Liver (tissue), 9 donors: ENCODE measurements around the gene NR4A1. TPM values are rescaled to one million over a fixed set of nuclear protein-coding genes. Genes with fewer than 3 reads are reported as not detected.

Source experiments
- DNase-seq: peaks from one replicate; pipeline ENCODE4 v3.0.0-alpha.2; 2017; ENCODE audit warnings: low spot score
- H3K27ac ChIP-seq, 2 donors: one replicate each; pipeline ENCODE4 v1.7.0; 2013; ENCODE audit warnings: inconsistent platforms in 2 of 2, low read length in 2 of 2, control low read depth in 1 of 2, low read depth in 1 of 2, mild to moderate bottlenecking in 1 of 2
- H3K27me3 ChIP-seq, 4 donors: one replicate each; pipeline versions ENCODE4 v1.6.1 to v1.7.0; 2013; ENCODE audit warnings: low read length in 3 of 4, inconsistent platforms in 1 of 4, mild to moderate bottlenecking in 1 of 4, moderate library complexity in 1 of 4; ENCODE audit not compliant: control insufficient read depth in 4 of 4, insufficient read depth in 4 of 4
- H3K36me3 ChIP-seq, 4 donors: one replicate each; pipeline versions ENCODE4 v1.6.1 to v1.7.0; 2013; ENCODE audit warnings: low read length in 3 of 4, mild to moderate bottlenecking in 3 of 4, low read depth in 1 of 4, moderate library complexity in 1 of 4; ENCODE audit not compliant: control insufficient read depth in 4 of 4, insufficient read depth in 3 of 4
- H3K4me1 ChIP-seq, 4 donors: one replicate each; pipeline versions ENCODE4 v1.6.1 to v1.7.0; 2013; ENCODE audit warnings: low read length in 3 of 4, mild to moderate bottlenecking in 3 of 4, moderate library complexity in 1 of 4; ENCODE audit not compliant: control insufficient read depth in 4 of 4, insufficient read depth in 4 of 4
- H3K4me3 ChIP-seq, 3 donors: one replicate each; pipeline versions ENCODE4 v1.6.1 to v1.7.0; 2013; ENCODE audit warnings: low read length in 3 of 3, control low read depth in 1 of 3, low read depth in 1 of 3, mild to moderate bottlenecking in 1 of 3
- H3K9ac ChIP-seq, 2 donors: one replicate each; pipeline ENCODE4 v1.7.0; 2013; ENCODE audit warnings: low read length in 2 of 2, mild to moderate bottlenecking in 2 of 2, moderate library complexity in 2 of 2, control low read depth in 1 of 2, low read depth in 1 of 2
- H3K9me3 ChIP-seq, 4 donors: one replicate each; pipeline versions ENCODE4 v1.6.1 to v1.7.0; 2013; ENCODE audit warnings: low read length in 3 of 4; ENCODE audit not compliant: control insufficient read depth in 4 of 4
- ATF3 ChIP-seq: IDR thresholded peaks from 2 replicates; pipeline ENCODE4 v1.6.1; 2016; ENCODE audit warnings: antibody characterized with exemption
- FOXA1 ChIP-seq: IDR thresholded peaks from 2 replicates; pipeline ENCODE4 v1.6.1; 2016; ENCODE audit warnings: antibody characterized with exemption
- HNF4G ChIP-seq: IDR thresholded peaks from 2 replicates; pipeline ENCODE4 v1.6.1; 2016; ENCODE audit warnings: antibody characterized with exemption
- JUND ChIP-seq, 2 donors: IDR thresholded peaks; 2 replicates each; pipeline ENCODE4 v1.6.1; 2016; ENCODE audit warnings: antibody characterized with exemption in 2 of 2
- NR2F2 ChIP-seq: IDR thresholded peaks from 2 replicates; pipeline ENCODE4 v1.6.1; 2016; ENCODE audit warnings: antibody characterized with exemption
- SP1 ChIP-seq: IDR thresholded peaks from 2 replicates; pipeline ENCODE4 v1.6.1; 2018; ENCODE audit warnings: antibody characterized with exemption, mild to moderate bottlenecking
- TAF1 ChIP-seq: conservative IDR thresholded peaks from 2 replicates; pipeline ENCODE4 v1.6.1; 2016; ENCODE audit warnings: antibody characterized with exemption, mild to moderate bottlenecking
- YY1 ChIP-seq: IDR thresholded peaks from 2 replicates; pipeline ENCODE4 v1.6.1; 2016; ENCODE audit warnings: antibody characterized with exemption, mild to moderate bottlenecking
- WGBS: extraction: QIAGEN DNeasy Blood & Tissue Kit; methylation state at CpG from one replicate; pipeline ENCODE4 v1.1.7; 2013; 5-methylcytosine and 5-hydroxymethylcytosine counted together
- polyA plus RNA-seq, 2 donors: library from polyadenylated mRNA; stranded (reverse) in 1 of 2; unstranded in 1 of 2; fragments of 200-250 nt in 1 of 2; fragments of >200 nt in 1 of 2; fragmentation: Nextera tagmentation in 1 of 2; extraction: Ambion mirVana in 1 of 2; gene quantifications; one replicate each; pipeline versions ENCODE4 v1.2.1 to v1.2.3, GENCODE V29; 2013 to 2015
- total RNA-seq, 2 donors: library from RNA; depleted of rRNA; stranded (reverse); fragments of >200 nt; gene quantifications; one replicate each; pipeline ENCODE4 v1.2.3, GENCODE V29; 2014
- TF ChIP-seq, protein P1 (sequence below): IDR thresholded peaks from 2 replicates; pipeline ENCODE4 v1.6.1; 2016; ENCODE audit warnings: antibody characterized with exemption
- TF ChIP-seq, protein P2 (sequence below): IDR thresholded peaks from 2 replicates; pipeline ENCODE4 v1.6.1; 2016; ENCODE audit warnings: antibody characterized with exemption
- TF ChIP-seq, protein P3 (sequence below): IDR thresholded peaks from 2 replicates; pipeline ENCODE4 v1.6.1; 2016; ENCODE audit warnings: antibody characterized with exemption, mild to moderate bottlenecking
- donor health status: healthy.
- donor health status: healthy.
- donor health status: healthy.
- donor health status: healthy.
- donor health status: healthy.

The NR4A1 gene
- total and polyA plus RNA-seq, 4 donors, result 0.79 to 5.8 (median 3.4) TPM

- Histone ChIP-seq H3K4me3 (no peak overlapping the region), H3K4me1 (peaks cover 0 to 15% (median 13%) of the 10 kb centered on the region in 4 donors), H3K9me3 (no peaks in the 10 kb centered on the region), H3K27ac (no peak overlapping the region), H3K27me3 (no peaks in the 10 kb centered on the region), H3K36me3 (no peaks in the 10 kb centered on the region), H3K9ac (no peak overlapping the region)
- no peak for TF ChIP-seq ATF3
- TF ChIP-seq TAF1, result no peak
- TF ChIP-seq FOXA1, result no peak
- no peak for TF ChIP-seq NR2F2
- TF ChIP-seq, protein P1, sequence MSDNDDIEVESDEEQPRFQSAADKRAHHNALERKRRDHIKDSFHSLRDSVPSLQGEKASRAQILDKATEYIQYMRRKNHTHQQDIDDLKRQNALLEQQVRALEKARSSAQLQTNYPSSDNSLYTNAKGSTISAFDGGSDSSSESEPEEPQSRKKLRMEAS, result no peak
- no peak for TF ChIP-seq HNF4G
- TF ChIP-seq, protein P2, sequence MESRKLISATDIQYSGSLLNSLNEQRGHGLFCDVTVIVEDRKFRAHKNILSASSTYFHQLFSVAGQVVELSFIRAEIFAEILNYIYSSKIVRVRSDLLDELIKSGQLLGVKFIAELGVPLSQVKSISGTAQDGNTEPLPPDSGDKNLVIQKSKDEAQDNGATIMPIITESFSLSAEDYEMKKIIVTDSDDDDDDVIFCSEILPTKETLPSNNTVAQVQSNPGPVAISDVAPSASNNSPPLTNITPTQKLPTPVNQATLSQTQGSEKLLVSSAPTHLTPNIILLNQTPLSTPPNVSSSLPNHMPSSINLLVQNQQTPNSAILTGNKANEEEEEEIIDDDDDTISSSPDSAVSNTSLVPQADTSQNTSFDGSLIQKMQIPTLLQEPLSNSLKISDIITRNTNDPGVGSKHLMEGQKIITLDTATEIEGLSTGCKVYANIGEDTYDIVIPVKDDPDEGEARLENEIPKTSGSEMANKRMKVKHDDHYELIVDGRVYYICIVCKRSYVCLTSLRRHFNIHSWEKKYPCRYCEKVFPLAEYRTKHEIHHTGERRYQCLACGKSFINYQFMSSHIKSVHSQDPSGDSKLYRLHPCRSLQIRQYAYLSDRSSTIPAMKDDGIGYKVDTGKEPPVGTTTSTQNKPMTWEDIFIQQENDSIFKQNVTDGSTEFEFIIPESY, result no peak
- TF ChIP-seq, protein P3, sequence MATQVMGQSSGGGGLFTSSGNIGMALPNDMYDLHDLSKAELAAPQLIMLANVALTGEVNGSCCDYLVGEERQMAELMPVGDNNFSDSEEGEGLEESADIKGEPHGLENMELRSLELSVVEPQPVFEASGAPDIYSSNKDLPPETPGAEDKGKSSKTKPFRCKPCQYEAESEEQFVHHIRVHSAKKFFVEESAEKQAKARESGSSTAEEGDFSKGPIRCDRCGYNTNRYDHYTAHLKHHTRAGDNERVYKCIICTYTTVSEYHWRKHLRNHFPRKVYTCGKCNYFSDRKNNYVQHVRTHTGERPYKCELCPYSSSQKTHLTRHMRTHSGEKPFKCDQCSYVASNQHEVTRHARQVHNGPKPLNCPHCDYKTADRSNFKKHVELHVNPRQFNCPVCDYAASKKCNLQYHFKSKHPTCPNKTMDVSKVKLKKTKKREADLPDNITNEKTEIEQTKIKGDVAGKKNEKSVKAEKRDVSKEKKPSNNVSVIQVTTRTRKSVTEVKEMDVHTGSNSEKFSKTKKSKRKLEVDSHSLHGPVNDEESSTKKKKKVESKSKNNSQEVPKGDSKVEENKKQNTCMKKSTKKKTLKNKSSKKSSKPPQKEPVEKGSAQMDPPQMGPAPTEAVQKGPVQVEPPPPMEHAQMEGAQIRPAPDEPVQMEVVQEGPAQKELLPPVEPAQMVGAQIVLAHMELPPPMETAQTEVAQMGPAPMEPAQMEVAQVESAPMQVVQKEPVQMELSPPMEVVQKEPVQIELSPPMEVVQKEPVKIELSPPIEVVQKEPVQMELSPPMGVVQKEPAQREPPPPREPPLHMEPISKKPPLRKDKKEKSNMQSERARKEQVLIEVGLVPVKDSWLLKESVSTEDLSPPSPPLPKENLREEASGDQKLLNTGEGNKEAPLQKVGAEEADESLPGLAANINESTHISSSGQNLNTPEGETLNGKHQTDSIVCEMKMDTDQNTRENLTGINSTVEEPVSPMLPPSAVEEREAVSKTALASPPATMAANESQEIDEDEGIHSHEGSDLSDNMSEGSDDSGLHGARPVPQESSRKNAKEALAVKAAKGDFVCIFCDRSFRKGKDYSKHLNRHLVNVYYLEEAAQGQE, result no peak
- DNase-seq, result no peak
- WGBS, result 96% methylated on average over 7 of the region's 7 CpGs
Observed at GRCh38 chr12:52046859-52047258, 4.4 kb upstream of the NR4A1 start.

- Histone ChIP-seq H3K27ac (no peak overlapping the region), H3K9me3 (no peaks in the 10 kb centered on the region), H3K36me3 (no peaks in the 10 kb centered on the region), H3K27me3 (no peaks in the 10 kb centered on the region), H3K4me1 (peaks cover 0 to 12% (median 8%) of the 10 kb centered on the region in 4 donors), H3K9ac (no peak overlapping the region), H3K4me3 (no peak overlapping the region)
- TF ChIP-seq ATF3 (no peak), FOXA1 (no peak), JUND (IDR thresholded peaks at IDR 0.05) (no peak), YY1 (no peak), SP1 (no peak)
- TF ChIP-seq, protein P2, result no peak
- 83% methylated on average over 4 of the region's 4 CpGs for WGBS
- no peak for DNase-seq
Observed at GRCh38 chr12:52049286-52049685, 2.0 kb upstream of the NR4A1 start.
